ENCODE results near the gene TBC1D7.

DNA sequence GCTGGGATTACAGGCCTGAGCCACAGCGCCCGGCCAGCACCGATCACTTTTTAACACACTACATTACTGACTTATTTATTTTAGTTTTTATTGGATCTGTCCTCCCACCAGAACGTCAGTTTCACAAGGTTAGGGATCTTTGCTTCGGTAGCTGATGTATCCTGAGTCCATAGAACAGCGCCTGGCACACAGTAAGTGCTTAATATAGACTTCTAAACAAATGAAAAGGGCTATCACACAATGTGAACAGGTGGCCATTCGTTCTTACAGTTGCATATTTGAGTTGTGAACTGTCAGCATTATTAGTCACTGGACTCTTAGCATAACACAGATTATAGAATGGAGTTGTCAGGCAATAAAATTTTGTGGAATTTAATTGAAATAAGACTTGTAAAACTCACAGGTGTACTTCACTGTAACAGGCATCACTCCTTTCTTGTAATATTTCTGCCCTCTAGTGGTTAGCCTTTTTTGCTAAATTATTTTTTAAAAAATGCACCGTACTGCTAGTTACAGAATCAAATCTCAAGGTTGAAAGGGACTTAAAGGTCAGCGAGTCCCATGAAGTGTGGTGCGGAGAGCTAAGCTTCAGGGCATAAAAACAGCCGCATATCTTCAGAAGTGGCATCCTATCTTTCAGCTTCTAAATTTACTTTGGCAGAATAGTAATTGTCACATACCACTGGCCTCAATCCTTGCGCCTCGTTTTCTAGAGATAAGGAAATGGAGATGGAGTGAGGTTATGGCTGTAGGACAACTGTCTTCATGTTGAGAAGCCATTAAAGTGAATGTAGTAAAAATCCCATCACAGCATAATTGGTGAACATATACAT is 3.4 kb upstream of the TBC1D7 start:
- TF ChIP-seq, protein P1, sequence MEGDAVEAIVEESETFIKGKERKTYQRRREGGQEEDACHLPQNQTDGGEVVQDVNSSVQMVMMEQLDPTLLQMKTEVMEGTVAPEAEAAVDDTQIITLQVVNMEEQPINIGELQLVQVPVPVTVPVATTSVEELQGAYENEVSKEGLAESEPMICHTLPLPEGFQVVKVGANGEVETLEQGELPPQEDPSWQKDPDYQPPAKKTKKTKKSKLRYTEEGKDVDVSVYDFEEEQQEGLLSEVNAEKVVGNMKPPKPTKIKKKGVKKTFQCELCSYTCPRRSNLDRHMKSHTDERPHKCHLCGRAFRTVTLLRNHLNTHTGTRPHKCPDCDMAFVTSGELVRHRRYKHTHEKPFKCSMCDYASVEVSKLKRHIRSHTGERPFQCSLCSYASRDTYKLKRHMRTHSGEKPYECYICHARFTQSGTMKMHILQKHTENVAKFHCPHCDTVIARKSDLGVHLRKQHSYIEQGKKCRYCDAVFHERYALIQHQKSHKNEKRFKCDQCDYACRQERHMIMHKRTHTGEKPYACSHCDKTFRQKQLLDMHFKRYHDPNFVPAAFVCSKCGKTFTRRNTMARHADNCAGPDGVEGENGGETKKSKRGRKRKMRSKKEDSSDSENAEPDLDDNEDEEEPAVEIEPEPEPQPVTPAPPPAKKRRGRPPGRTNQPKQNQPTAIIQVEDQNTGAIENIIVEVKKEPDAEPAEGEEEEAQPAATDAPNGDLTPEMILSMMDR (IDR thresholded peaks at IDR 0.05): peak in 3 of 4 experiments; percentile 37 to 51 (median 49)
- TF ChIP-seq POLR2A (IDR thresholded peaks at IDR 0.05) (no peak), POLR2AphosphoS5 (IDR thresholded peaks at IDR 0.05) (no peak), EP300 (IDR thresholded peaks at IDR 0.05) (no peak)
